ENCODE measurements around the gene ARAP3. TPM values are rescaled to one million over a fixed set of nuclear protein-coding genes. Genes with fewer than 3 reads are reported as not detected.

The ARAP3 gene
- total RNA-seq, 1 donor from 2014 or later = 35.2 TPM

- H3K4me3 ChIP-seq = no peak overlapping the region
- intact Hi-C loops (cut with DNase I) = no loop called here
- H3K9me3 ChIP-seq = no peaks in the 10 kb centered on the region
- peaks cover 56% of the 10 kb centered on the region for H3K36me3 ChIP-seq
- no peak for TF ChIP-seq CTCF (IDR thresholded peaks at IDR 0.05)
- ATAC-seq (no peak), DNase-seq (no peak)
- H3K4me1 ChIP-seq = peaks cover 15% of the 10 kb centered on the region
- H3K27ac ChIP-seq = no peak overlapping the region
- H3K27me3 ChIP-seq (ENCODE audit: low read depth) = no peaks in the 10 kb centered on the region
Measured at GRCh38 chr5:141630570-141631140, 51.4 kb downstream of the ARAP3 start.

- no peaks in the 10 kb centered on the region for H3K9me3 ChIP-seq
- ATAC-seq (no peak), DNase-seq (no peak)
- H3K27me3 ChIP-seq (ENCODE audit: low read depth) = no peaks in the 10 kb centered on the region
- peaks cover 79% of the 10 kb centered on the region for H3K36me3 ChIP-seq
- no peak for TF ChIP-seq CTCF (IDR thresholded peaks at IDR 0.05)
- no peaks in the 10 kb centered on the region for H3K4me1 ChIP-seq
- intact Hi-C loops (cut with DNase I) = no loop called here
- no peak overlapping the region for H3K4me3 ChIP-seq
- no peak overlapping the region for H3K27ac ChIP-seq
Measured at GRCh38 chr5:141628175-141628788, 53.7 kb downstream of the ARAP3 start.

- H3K27me3 ChIP-seq (ENCODE audit: low read depth) = no peaks in the 10 kb centered on the region
- H3K9me3 ChIP-seq = no peaks in the 10 kb centered on the region
- DNase-seq (no peak), ATAC-seq (no peak)
- no peak overlapping the region for H3K4me3 ChIP-seq
- H3K4me1 ChIP-seq = no peaks in the 10 kb centered on the region
- peak overlapping the region; percentile 39 for H3K27ac ChIP-seq
- peaks cover 89% of the 10 kb centered on the region for H3K36me3 ChIP-seq
- TF ChIP-seq CTCF (IDR thresholded peaks at IDR 0.05) = no peak
- intact Hi-C loops (cut with DNase I) = no loop called here
Measured at GRCh38 chr5:141623611-141624010, 58.4 kb downstream of the ARAP3 start.

GRCh38 chr5:141623186-141623585 is 58.8 kb downstream of the ARAP3 start:
- no peaks in the 10 kb centered on the region for H3K4me1 ChIP-seq
- no peak for TF ChIP-seq CTCF (IDR thresholded peaks at IDR 0.05)
- peaks cover 85% of the 10 kb centered on the region for H3K36me3 ChIP-seq
- no peaks in the 10 kb centered on the region for H3K27me3 ChIP-seq (ENCODE audit: low read depth)
- ATAC-seq (no peak), DNase-seq (no peak)
- H3K9me3 ChIP-seq = no peaks in the 10 kb centered on the region
- intact Hi-C loops (cut with DNase I) = no loop called here
- H3K4me3 ChIP-seq = no peak overlapping the region
- H3K27ac ChIP-seq = peak overlapping the region; percentile 39

- H3K4me3 ChIP-seq = peak within 1 kb of the TSS; percentile 89
- ATAC-seq = peak; percentile 96 to 98
- peaks cover 23% of the 10 kb centered on the region for H3K4me1 ChIP-seq
- peak within 1 kb of the TSS; percentile 96 for H3K27ac ChIP-seq
- H3K36me3 ChIP-seq = peaks cover 43% of the 10 kb centered on the region
- H3K9me3 ChIP-seq = no peaks in the 10 kb centered on the region
- no peaks in the 10 kb centered on the region for H3K27me3 ChIP-seq (ENCODE audit: low read depth)
- intact Hi-C loops (cut with DNase I) = no loop called here
- TF ChIP-seq CTCF (IDR thresholded peaks at IDR 0.05) = peak; percentile 97
- DNase-seq = peak; percentile 100
Measured at GRCh38 chr5:141618804-141619554, 63.1 kb downstream of the ARAP3 start, which contains the start of gene DIAPH1. DIAPH1 (minus strand) TSS chr5:141619000; CDS start chr5:141618914, 86 bp downstream.
